Measurements from ENCODE around the gene PRR13.

The PRR13 gene

DNA sequence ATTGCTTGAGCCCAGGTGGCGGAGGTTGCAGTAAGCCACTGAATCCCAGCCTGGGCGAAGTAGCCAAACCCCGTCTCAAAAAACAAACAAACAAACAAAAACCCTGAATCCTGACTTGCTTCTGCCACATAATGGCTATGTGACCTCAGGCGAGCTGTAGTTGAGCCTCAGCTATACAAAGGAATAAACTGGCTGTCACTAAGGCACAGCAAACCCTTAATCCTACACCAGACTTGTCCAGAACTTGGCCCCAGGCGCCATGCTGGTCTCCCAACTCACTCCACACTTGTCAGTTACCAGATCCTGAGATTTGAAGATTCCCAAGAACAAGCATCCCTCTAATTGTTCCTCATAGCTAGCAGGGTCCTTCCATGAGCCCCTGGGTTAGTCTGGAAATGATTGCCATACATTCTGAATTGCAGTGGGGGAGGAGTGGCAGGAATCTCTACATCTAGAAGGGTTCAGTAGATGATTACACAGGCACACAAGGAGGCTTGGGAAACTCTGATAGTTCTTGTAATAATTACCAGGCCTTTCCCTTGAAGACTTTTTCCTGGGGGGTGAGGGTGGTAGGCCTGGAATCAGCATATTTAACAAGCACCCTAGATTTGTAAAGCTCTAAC, 47.8 kb downstream of the PRR13 start:
- TF ChIP-seq POLR2AphosphoS5 (IDR thresholded peaks at IDR 0.05; ENCODE audit: low read depth, low read length): no peak
- no peak for TF ChIP-seq POLR2A (IDR thresholded peaks at IDR 0.05; ENCODE audit: low read depth, low read length)
- no peak for TF ChIP-seq TAF1 (IDR thresholded peaks at IDR 0.05; ENCODE audit: borderline replicate concordance, low read depth, low read length)
- FAIRE-seq: no peak
- DNase-seq (ENCODE audit: insufficient read length): no peak

DNA sequence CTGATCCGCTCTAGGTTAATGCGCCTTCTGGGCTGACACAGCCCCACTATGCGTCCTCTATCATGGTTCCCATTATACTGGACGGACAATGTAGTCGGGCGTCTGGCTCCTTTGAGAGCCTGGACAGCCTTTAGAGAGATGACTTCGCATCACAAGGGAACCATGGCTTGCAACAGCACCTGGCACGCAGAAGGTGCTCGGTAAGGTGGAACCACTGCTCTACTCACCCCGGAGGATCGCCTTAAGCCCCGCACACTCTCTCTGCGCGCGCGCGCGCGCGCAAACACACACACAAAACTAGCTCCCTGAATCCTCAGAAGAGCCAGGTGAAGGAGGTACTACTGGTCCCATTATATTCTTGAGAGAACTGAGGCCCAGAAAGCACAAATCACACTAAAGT, 50.7 kb downstream of the PRR13 start:
- DNase-seq (ENCODE audit: insufficient read length) (no peak), FAIRE-seq (no peak)
- no peak for TF ChIP-seq POLR2A (IDR thresholded peaks at IDR 0.05; ENCODE audit: low read depth, low read length)
- no peak for TF ChIP-seq POLR2AphosphoS5 (IDR thresholded peaks at IDR 0.05; ENCODE audit: low read depth, low read length)
- TF ChIP-seq TAF1 (IDR thresholded peaks at IDR 0.05; ENCODE audit: borderline replicate concordance, low read depth, low read length): no peak

DNA sequence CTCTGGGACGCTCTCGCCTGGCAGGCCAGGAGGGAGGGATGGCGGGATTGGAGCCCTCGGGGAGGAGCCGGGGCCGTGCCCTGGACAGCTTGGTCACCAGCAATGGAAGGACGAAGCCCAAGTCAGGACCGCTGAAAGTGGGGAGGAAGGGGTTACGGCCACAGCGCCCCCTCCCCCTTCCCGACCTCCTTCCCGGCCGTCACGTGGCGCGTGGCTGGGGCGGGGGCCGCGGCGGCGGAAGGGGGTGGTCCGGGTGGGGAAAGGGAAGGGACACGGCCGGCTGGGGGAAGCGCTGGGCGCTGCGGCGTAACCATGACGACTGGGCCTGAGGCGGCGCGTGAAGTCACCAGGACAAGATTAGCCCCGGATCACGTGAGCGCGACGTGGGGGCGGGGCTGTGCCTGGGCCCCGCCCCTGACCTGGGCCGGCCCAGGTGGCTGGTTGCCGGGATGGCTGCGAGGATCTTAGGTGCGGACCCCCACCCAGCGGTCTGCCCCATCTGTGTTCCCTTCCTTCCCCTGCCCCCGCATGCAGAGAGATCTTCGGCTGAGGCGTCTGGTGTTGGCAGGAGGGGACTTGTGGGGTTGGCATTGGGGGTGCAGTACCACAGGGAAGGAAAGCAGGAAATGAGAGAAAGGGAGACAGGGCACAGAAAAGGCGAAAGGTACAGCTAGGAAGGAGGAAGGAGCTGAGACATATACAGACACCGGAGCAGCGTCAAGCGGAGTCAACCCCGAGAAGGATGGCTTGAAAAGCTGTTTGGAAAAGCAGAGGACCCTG, 51.5 kb downstream of the PRR13 start:
- peak; percentile 86 for DNase-seq (ENCODE audit: insufficient read length)
- peak; percentile 98 for FAIRE-seq
- no peak for TF ChIP-seq TAF1 (IDR thresholded peaks at IDR 0.05; ENCODE audit: borderline replicate concordance, low read depth, low read length)
- TF ChIP-seq POLR2A (IDR thresholded peaks at IDR 0.05; ENCODE audit: low read depth, low read length): peak; percentile 55; the same call in 1 of the 2 replicates
- TF ChIP-seq POLR2AphosphoS5 (IDR thresholded peaks at IDR 0.05; ENCODE audit: low read depth, low read length): no peak

DNA sequence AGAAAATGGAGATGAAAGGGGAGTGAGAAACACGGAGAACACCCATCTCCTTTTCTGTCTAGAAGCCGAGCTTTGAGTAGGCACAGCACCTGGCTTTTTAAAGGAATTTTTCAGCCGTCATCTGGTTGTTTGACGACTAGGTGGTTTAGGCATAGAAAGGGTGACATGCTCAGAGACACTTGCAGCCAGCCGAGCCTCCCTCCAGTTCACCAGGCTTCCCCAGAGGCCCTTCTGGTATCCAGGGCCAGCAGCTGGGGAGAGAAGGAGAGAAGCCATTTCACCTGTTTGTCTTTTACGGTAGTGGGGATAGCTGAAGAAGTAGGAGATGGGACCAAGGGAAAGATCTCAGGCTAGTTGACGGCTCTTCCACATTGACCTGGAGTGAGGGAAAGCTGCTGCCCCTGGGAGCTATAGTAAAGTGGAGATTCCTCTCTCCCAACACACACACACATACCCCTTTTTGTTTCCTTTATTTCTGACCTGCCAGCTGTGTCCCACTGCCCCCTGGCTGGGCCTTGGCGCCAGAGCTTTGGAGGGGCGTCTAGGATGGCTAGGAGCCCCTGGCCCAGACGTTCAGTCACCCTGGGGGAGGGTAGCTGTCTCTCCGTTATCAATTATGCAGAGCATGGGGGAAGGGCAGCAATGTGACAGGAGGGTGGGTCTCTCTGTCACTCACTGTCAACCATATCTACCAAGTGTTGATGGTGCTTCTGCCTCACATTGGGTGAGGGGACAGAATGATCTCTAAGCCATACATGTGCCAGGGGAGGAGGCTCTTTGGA, 52.3 kb downstream of the PRR13 start:
- DNase-seq (ENCODE audit: insufficient read length) (no peak), FAIRE-seq (no peak)
- TF ChIP-seq POLR2A (IDR thresholded peaks at IDR 0.05; ENCODE audit: low read depth, low read length) (no peak), TAF1 (IDR thresholded peaks at IDR 0.05; ENCODE audit: borderline replicate concordance, low read depth, low read length) (no peak), POLR2AphosphoS5 (IDR thresholded peaks at IDR 0.05; ENCODE audit: low read depth, low read length) (no peak)
